K562 (cell line): ENCODE measurements around the gene TUT1. TPM values are rescaled to one million over a fixed set of nuclear protein-coding genes. Genes with fewer than 3 reads are reported as not detected.
A peak's percentile ranks its signal among the peaks of the same experiment; 100 is the strongest.

ENCODE experiments used
- ETV6 ChIP-seq, 3 experiments: fragments of 150-350 bp in 1 of 3; sonication (generic) in 1 of 3; formaldehyde crosslinking in 1 of 3; IDR thresholded peaks; 2 replicates each; pipeline versions ENCODE4 v1.6.1 to v1.8.0; 2014 to 2022; ENCODE audit warnings: borderline replicate concordance in 2 of 3, low read depth in 2 of 3, antibody characterized with exemption in 1 of 3, low read length in 1 of 3, mild to moderate bottlenecking in 1 of 3, missing genetic modification reagents in 1 of 3
- NFXL1 ChIP-seq: fragments of 450-650 bp; formaldehyde crosslinking; IDR thresholded peaks from 2 replicates; pipeline ENCODE4 v1.4.0; 2021; ENCODE audit warnings: mild to moderate bottlenecking
- NFYB ChIP-seq: IDR thresholded peaks from 2 replicates; pipeline ENCODE4 v1.6.1; 2011; ENCODE audit warnings: mild to moderate bottlenecking, moderate library complexity; ENCODE audit not compliant: insufficient read length; ENCODE audit errors: extremely low read depth
- PML ChIP-seq: IDR thresholded peaks from 2 replicates; pipeline ENCODE4 v1.6.1; 2012; ENCODE audit warnings: low read length, inconsistent platforms
- SPI1 ChIP-seq: IDR thresholded peaks from 2 replicates; pipeline ENCODE4 v1.6.1; 2011; ENCODE audit warnings: low read depth, low read length, control low read depth, borderline replicate concordance
- ZSCAN29 ChIP-seq: fragments of 450-650 bp; IDR thresholded peaks from 2 replicates; pipeline ENCODE4 v1.6.1; 2017
- polyA plus RNA-seq, 8 experiments: library from polyadenylated mRNA; depleted of rRNA in 4 of 8; stranded (reverse) in 5 of 8; unstranded in 3 of 8; fragments of >200 nt; fragmentation: Nextera tagmentation in 2 of 8; fragmentation: Illumina TruSeq in 1 of 8; extraction: Ambion mirVana in 2 of 8; extraction: Trizol in 1 of 8; gene quantifications; 2 replicates each; pipeline versions ENCODE4 v1.2.1 to v1.2.3, GENCODE V29; 2011 to 2014; ENCODE audit warnings: inconsistent platforms in 1 of 8, missing spikeins in 1 of 8
- total RNA-seq, 7 experiments: library from RNA; depleted of rRNA in 6 of 7; stranded (reverse); fragments of >200 nt in 6 of 7; fragmentation: Illumina TruSeq in 2 of 7; extraction: Trizol in 2 of 7; gene quantifications; 2 replicates each; pipeline versions ENCODE4 v1.2.1 to v1.2.3, GENCODE V29; 2011 to 2021; ENCODE audit warnings: low replicate concordance in 1 of 7
- TF ChIP-seq, protein P1 (sequence below), 2 experiments: fragments of 450-650 bp in 1 of 2; sonication (generic) in 1 of 2; formaldehyde crosslinking in 1 of 2; IDR thresholded peaks; 2 replicates each; pipeline versions ENCODE4 v1.7.1 to v1.9.0; 2016 to 2022; ENCODE audit warnings: inconsistent platforms in 1 of 2, mild to moderate bottlenecking in 1 of 2, missing genetic modification reagents in 1 of 2
- TF ChIP-seq, protein P2 (sequence below): fragments of 150-350 bp; conservative IDR thresholded peaks from 2 replicates; pipeline ENCODE4 v1.6.1; 2014; ENCODE audit warnings: low read length
- TF ChIP-seq, protein P3 (sequence below): fragments of 250-450 bp; sonication (Bioruptor Pico); IDR thresholded peaks from 2 replicates; pipeline ENCODE4 v1.8.0; 2022; ENCODE audit warnings: moderate library complexity, mild to moderate bottlenecking, inconsistent platforms
- TF ChIP-seq, protein P4 (sequence below), 2 experiments: fragments of 450-650 bp in 1 of 2; sonication (generic) in 1 of 2; formaldehyde crosslinking in 1 of 2; IDR thresholded peaks in 1 of 2; conservative IDR thresholded peaks in 1 of 2; 2 replicates each; pipeline versions ENCODE4 v1.6.1 to v1.8.1; 2016 to 2023; ENCODE audit warnings: mild to moderate bottlenecking in 2 of 2, moderate library complexity in 2 of 2, inconsistent platforms in 1 of 2, missing genetic modification reagents in 1 of 2

TUT1 gene
- total and polyA plus RNA-seq, 9 of the 15 experiments (the other 6 are each of a cell fraction or from before 2014, with no cell fraction given): 0.66 to 44.3 (median 15.7) TPM

DNA sequence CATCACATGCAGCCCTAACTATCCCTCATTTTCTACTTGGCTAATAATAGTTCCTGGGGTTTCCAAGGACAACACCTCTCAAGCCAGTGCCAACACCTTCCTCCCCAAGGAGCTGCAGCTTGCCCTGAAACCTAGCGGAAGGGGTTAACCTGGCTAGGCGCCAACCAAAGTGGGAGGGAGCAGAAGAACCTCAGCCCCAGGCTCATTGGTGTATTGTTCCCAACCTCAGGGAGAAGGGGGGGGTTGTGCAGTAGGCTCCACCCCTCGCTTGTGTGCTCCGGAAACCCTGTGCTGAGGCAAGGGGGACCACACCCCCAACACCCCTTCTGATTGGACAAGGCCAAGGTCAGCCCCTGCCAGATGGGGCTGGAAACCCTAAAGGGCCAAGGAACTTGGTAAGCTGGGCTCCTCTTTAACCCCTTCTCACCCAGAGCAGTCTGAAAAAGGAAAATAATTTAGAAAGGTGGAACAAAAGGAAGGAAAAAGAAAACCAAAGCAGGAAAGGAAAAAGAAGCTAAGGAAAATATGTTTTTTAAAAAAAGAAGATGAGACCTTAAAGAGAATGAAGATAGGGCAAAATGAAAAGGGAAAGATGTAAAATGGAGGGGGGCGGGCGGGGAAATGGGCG lies 7.9 kb upstream of the TUT1 start (continued):
- TF ChIP-seq, protein P1, sequence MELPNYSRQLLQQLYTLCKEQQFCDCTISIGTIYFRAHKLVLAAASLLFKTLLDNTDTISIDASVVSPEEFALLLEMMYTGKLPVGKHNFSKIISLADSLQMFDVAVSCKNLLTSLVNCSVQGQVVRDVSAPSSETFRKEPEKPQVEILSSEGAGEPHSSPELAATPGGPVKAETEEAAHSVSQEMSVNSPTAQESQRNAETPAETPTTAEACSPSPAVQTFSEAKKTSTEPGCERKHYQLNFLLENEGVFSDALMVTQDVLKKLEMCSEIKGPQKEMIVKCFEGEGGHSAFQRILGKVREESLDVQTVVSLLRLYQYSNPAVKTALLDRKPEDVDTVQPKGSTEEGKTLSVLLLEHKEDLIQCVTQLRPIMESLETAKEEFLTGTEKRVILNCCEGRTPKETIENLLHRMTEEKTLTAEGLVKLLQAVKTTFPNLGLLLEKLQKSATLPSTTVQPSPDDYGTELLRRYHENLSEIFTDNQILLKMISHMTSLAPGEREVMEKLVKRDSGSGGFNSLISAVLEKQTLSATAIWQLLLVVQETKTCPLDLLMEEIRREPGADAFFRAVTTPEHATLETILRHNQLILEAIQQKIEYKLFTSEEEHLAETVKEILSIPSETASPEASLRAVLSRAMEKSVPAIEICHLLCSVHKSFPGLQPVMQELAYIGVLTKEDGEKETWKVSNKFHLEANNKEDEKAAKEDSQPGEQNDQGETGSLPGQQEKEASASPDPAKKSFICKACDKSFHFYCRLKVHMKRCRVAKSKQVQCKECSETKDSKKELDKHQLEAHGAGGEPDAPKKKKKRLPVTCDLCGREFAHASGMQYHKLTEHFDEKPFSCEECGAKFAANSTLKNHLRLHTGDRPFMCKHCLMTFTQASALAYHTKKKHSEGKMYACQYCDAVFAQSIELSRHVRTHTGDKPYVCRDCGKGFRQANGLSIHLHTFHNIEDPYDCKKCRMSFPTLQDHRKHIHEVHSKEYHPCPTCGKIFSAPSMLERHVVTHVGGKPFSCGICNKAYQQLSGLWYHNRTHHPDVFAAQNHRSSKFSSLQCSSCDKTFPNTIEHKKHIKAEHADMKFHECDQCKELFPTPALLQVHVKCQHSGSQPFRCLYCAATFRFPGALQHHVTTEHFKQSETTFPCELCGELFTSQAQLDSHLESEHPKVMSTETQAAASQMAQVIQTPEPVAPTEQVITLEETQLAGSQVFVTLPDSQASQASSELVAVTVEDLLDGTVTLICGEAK (IDR thresholded peaks at IDR 0.05): peak; percentile 46
- TF ChIP-seq, protein P1 (CRISPR knock-in tag; IDR thresholded peaks at IDR 0.05): no peak
- no peak for TF ChIP-seq ZSCAN29
- TF ChIP-seq, protein P2, sequence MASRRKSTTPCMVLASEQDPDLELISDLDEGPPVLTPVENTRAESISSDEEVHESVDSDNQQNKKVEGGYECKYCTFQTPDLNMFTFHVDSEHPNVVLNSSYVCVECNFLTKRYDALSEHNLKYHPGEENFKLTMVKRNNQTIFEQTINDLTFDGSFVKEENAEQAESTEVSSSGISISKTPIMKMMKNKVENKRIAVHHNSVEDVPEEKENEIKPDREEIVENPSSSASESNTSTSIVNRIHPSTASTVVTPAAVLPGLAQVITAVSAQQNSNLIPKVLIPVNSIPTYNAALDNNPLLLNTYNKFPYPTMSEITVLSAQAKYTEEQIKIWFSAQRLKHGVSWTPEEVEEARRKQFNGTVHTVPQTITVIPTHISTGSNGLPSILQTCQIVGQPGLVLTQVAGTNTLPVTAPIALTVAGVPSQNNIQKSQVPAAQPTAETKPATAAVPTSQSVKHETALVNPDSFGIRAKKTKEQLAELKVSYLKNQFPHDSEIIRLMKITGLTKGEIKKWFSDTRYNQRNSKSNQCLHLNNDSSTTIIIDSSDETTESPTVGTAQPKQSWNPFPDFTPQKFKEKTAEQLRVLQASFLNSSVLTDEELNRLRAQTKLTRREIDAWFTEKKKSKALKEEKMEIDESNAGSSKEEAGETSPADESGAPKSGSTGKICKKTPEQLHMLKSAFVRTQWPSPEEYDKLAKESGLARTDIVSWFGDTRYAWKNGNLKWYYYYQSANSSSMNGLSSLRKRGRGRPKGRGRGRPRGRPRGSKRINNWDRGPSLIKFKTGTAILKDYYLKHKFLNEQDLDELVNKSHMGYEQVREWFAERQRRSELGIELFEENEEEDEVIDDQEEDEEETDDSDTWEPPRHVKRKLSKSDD: no peak
- no peak for TF ChIP-seq SPI1
- peak; percentile 34; the same call in 1 of the 2 replicates for TF ChIP-seq PML
- TF ChIP-seq ETV6 (IDR thresholded peaks at IDR 0.05; ENCODE audit: borderline replicate concordance in 1 of 2, low read depth in 2 of 2, low read length in 1 of 2): no peak
- TF ChIP-seq ETV6 (CRISPR knock-in tag; IDR thresholded peaks at IDR 0.05; ENCODE audit: borderline replicate concordance): no peak
- TF ChIP-seq NFXL1 (CRISPR knock-in tag): no peak
- peak; percentile 59 for TF ChIP-seq NFYB
- TF ChIP-seq, protein P3, sequence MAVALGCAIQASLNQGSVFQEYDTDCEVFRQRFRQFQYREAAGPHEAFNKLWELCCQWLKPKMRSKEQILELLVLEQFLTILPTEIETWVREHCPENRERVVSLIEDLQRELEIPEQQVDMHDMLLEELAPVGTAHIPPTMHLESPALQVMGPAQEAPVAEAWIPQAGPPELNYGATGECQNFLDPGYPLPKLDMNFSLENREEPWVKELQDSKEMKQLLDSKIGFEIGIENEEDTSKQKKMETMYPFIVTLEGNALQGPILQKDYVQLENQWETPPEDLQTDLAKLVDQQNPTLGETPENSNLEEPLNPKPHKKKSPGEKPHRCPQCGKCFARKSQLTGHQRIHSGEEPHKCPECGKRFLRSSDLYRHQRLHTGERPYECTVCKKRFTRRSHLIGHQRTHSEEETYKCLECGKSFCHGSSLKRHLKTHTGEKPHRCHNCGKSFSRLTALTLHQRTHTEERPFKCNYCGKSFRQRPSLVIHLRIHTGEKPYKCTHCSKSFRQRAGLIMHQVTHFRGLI: no peak
- TF ChIP-seq, protein P4, sequence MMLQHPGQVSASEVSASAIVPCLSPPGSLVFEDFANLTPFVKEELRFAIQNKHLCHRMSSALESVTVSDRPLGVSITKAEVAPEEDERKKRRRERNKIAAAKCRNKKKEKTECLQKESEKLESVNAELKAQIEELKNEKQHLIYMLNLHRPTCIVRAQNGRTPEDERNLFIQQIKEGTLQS (IDR thresholded peaks at IDR 0.05): peak; percentile 27; the same call in 1 of the 2 replicates
- TF ChIP-seq, protein P4 (CRISPR knock-in tag; conservative IDR thresholded peaks at IDR 0.05): no peak
